Peyer's patch (tissue), 4 donors: ENCODE measurements around the gene TPRN. TPM values are rescaled to one million over a fixed set of nuclear protein-coding genes. Genes with fewer than 3 reads are reported as not detected.
"Not testable (repeated sequence)": the region's sequence is repeated elsewhere in the genome, so short reads cannot be mapped to it uniquely, and the experiment has no call there.

Experiments used
- DNase-seq, 3 donors: peaks; one replicate each; pipeline ENCODE4 v3.0.0-alpha.2; 2017 to 2019
- H3K27ac ChIP-seq, 4 donors: fragments of 200-600 bp; sonication (generic); one replicate each; pipeline ENCODE4 v1.5.1; 2016 to 2019
- H3K27me3 ChIP-seq, 2 donors: fragments of 200-600 bp; sonication (generic); one replicate each; pipeline ENCODE4 v1.5.1; 2019
- H3K36me3 ChIP-seq, 3 donors: fragments of 200-600 bp; sonication (generic); one replicate each; pipeline ENCODE4 v1.5.1; 2016 to 2019
- H3K4me1 ChIP-seq, 4 donors: fragments of 200-600 bp; sonication (generic); one replicate each; pipeline ENCODE4 v1.5.1; 2016 to 2019
- H3K4me3 ChIP-seq, 4 donors: fragments of 200-600 bp; sonication (generic); 1 replicate in 3 of 4; 2 replicates in 1 of 4; pipeline ENCODE4 v1.5.1; 2016 to 2019; ENCODE audit warnings: mild to moderate bottlenecking in 1 of 4
- H3K9me3 ChIP-seq, 4 donors: fragments of 200-600 bp; sonication (generic); one replicate each; pipeline ENCODE4 v1.5.1; 2016 to 2019; ENCODE audit warnings: mild to moderate bottlenecking in 1 of 4
- POLR2A ChIP-seq, 2 donors: fragments of 450-650 bp; IDR thresholded peaks; one replicate each; pipeline ENCODE4 v1.5.1; 2017; ENCODE audit warnings: antibody characterized with exemption in 2 of 2, mild to moderate bottlenecking in 2 of 2, moderate library complexity in 2 of 2
- total RNA-seq, 4 donors: library from RNA; depleted of rRNA; stranded (reverse); fragments of >200 nt; gene quantifications; one replicate each; pipeline ENCODE4 v1.1.0, GENCODE V29; 2016
- TF ChIP-seq, protein P1 (sequence below), 6 experiments: fragments of 450-650 bp in 4 of 6; fragments of 200-600 bp in 2 of 6; sonication (generic) in 1 of 6; IDR thresholded peaks; one replicate each; pipeline ENCODE4 v1.5.1; 2017 to 2019; ENCODE audit warnings: antibody characterized with exemption in 6 of 6, mild to moderate bottlenecking in 3 of 6, moderate library complexity in 1 of 6

TPRN gene
- total RNA-seq, 4 donors from 2014 or later: 28.1 to 167 (median 130) TPM

DNA sequence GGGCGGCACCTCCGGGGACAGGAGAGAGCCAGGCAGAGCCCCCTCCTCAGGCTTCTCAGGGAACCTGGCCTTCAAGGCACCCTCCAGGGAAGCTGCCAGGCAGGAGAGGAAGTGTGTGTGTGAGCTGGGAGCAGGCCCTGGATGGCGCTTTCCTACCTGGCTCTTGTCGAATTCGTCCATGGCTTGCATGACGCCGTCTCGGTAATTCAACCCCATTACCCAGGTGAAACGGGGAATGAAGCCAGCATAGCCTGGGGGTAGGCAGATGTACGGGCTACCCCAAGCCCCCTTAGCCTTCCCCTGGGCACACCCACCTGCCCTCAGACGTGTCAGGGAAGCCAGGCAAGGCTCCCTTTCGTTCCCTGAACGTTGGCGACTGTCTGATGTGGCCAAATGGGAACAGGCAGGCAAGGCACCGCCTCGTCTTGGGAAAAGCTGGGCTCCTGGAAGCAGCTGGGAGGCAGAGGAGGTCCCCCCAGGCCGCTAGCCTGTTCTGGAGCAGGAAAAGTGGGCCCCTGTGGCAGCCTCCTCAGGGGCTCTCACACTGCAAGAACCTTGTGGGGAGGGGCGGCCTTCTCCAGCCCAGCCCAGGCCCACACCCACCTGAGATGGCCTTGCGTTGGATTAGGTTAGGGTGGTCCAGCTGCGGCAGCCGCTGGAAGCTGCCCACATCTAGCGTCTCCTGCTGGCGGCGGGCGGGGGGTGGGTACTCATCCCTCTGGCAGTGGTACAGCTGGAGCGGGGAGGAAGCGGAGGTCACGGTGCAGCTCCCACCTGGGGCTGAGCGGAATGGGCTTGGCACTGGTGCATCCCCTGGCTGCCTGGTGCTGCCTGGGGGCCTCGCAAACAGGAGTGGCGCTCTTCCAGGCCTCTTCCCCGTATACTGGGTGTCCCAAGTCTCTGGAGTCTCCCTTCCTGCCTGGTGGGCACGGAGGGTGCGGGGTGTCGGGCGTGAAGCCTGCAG is 44.2 kb upstream of the TPRN start:
- peaks cover 0 to 19% (median 0%) of the 10 kb centered on the region in 3 donors for H3K36me3 ChIP-seq
- TF ChIP-seq POLR2A (IDR thresholded peaks at IDR 0.05): no peak
- TF ChIP-seq, protein P1, sequence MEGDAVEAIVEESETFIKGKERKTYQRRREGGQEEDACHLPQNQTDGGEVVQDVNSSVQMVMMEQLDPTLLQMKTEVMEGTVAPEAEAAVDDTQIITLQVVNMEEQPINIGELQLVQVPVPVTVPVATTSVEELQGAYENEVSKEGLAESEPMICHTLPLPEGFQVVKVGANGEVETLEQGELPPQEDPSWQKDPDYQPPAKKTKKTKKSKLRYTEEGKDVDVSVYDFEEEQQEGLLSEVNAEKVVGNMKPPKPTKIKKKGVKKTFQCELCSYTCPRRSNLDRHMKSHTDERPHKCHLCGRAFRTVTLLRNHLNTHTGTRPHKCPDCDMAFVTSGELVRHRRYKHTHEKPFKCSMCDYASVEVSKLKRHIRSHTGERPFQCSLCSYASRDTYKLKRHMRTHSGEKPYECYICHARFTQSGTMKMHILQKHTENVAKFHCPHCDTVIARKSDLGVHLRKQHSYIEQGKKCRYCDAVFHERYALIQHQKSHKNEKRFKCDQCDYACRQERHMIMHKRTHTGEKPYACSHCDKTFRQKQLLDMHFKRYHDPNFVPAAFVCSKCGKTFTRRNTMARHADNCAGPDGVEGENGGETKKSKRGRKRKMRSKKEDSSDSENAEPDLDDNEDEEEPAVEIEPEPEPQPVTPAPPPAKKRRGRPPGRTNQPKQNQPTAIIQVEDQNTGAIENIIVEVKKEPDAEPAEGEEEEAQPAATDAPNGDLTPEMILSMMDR (IDR thresholded peaks at IDR 0.05): no peak
- no peaks in the 10 kb centered on the region for H3K9me3 ChIP-seq

DNA sequence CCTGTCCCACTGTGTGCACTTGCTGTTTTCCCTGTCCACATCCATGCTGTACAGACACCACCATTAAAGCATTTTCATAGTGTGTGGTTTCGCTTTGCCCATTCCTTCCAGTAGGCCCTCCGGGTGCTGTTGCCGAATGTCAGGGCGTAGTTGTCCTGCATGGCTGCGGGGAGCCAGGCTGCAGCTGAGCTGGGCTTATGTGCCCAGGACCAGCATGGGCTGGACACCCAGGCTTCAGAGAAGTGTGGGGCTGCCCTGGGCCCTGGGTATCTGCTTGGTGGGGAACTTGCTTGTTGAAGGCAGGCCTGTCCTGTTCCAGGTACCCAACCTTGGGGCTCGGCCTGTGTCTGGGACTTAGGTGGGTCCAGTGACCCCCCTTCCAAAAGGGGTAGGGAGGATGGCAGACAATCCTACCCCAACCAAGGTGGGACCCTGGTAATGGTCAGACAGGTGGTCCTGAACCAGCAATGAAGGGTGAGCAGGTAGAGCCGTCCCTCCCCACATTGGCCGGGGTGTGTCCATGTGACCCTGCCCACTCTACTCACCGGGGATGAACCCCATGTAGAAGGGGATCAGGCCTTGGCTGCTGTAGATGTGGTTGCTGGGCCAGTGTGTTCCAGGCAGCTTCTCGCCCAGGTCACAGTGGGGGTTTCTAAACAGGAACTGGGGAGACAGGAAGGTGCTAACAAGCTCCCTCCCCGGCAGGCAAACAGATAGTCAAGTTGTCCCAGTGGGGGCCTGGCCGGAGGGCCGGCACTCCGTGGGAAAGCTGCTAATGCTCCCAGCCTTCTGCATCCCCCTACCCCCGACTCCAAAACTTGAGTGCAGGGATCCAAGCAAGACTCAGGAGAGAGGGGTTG is 43.3 kb upstream of the TPRN start:
- peak; percentile 9 to 19 for TF ChIP-seq POLR2A (IDR thresholded peaks at IDR 0.05)
- TF ChIP-seq, protein P1 (IDR thresholded peaks at IDR 0.05): no peak
- H3K27ac ChIP-seq: peak overlapping the region in 1 of 4 donors; percentile 30
- peaks cover 0 to 34% (median 0%) of the 10 kb centered on the region in 4 donors for H3K4me1 ChIP-seq
- no peak for DNase-seq
- no peaks in the 10 kb centered on the region for H3K27me3 ChIP-seq
- peaks cover 0 to 19% (median 0%) of the 10 kb centered on the region in 3 donors for H3K36me3 ChIP-seq
- peak overlapping the region in 2 of 4 donors; percentile 70 to 99 for H3K4me3 ChIP-seq
- H3K9me3 ChIP-seq: no peaks in the 10 kb centered on the region

More for the DNA sequence above, 44.2 kb upstream of the TPRN start:
- DNase-seq: no peak
- Histone ChIP-seq H3K27me3 (no peaks in the 10 kb centered on the region), H3K4me1 (peaks cover 0 to 25% (median 0%) of the 10 kb centered on the region in 4 donors), H3K4me3 (no peak overlapping the region), H3K27ac (peak overlapping the region in 1 of 4 donors; percentile 8)

DNA sequence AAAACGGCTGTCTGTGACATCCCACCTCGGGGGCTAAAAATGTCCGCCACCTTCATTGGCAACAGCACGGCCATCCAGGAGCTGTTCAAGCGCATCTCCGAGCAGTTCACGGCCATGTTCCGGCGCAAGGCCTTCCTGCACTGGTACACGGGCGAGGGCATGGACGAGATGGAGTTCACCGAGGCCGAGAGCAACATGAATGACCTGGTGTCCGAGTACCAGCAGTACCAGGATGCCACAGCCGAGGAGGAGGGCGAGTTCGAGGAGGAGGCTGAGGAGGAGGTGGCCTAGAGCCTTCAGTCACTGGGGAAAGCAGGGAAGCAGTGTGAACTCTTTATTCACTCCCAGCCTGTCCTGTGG is 42.7 kb upstream of the TPRN start:
- not testable (repeated sequence) for H3K9me3 ChIP-seq, H3K27me3 ChIP-seq, DNase-seq
- Histone ChIP-seq H3K4me1 (peaks cover 0 to 38% (median 0%) of the 10 kb centered on the region in 4 donors), H3K4me3 (peak overlapping the region in 2 of 4 donors; percentile 70 to 99), H3K27ac (peak overlapping the region in 1 of 4 donors; percentile 30), H3K36me3 (peaks cover 0 to 19% (median 0%) of the 10 kb centered on the region in 3 donors)

DNA sequence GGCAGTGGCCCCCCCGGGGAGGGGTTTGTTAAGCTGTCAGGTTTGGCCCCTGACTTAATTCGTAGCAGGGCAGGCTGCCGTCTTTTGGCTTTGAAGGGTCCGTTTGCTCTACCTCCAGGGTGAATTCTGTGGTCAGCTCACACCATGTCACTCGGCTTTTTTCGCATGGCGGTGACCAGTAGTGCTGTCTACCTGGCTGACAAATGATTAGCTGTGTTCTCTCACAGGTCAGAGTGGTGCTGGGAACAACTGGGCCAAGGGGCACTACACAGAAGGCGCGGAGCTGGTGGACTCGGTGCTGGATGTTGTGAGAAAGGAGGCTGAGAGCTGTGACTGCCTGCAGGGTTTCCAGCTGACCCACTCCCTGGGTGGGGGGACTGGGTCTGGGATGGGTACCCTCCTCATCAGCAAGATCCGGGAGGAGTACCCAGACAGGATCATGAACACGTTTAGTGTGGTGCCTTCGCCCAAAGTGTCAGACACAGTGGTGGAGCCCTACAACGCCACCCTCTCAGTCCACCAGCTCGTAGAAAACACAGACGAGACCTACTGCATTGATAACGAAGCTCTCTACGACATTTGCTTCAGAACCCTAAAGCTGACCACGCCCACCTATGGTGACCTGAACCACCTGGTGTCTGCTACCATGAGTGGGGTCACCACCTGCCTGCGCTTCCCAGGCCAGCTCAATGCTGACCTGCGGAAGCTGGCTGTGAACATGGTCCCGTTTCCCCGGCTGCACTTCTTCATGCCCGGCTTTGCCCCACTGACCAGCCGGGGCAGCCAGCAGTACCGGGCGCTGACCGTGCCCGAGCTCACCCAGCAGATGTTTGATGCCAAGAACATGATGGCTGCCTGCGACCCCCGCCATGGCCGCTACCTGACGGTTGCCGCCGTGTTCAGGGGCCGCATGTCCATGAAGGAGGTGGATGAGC is 42.0 kb upstream of the TPRN start:
- TF ChIP-seq, protein P1 (IDR thresholded peaks at IDR 0.05): no peak
- peak in 1 of 2 donors; percentile 24 for TF ChIP-seq POLR2A (IDR thresholded peaks at IDR 0.05)
- Histone ChIP-seq H3K27me3 (no peaks in the 10 kb centered on the region), H3K36me3 (peaks cover 0 to 19% (median 0%) of the 10 kb centered on the region in 3 donors), H3K4me1 (peaks cover 0 to 45% (median 2%) of the 10 kb centered on the region in 4 donors), H3K27ac (peak overlapping the region in 3 of 4 donors; percentile 93 to 100 (median 95)), H3K9me3 (no peaks in the 10 kb centered on the region), H3K4me3 (peak overlapping the region; percentile 70 to 99 (median 86))
- DNase-seq: no peak

DNA sequence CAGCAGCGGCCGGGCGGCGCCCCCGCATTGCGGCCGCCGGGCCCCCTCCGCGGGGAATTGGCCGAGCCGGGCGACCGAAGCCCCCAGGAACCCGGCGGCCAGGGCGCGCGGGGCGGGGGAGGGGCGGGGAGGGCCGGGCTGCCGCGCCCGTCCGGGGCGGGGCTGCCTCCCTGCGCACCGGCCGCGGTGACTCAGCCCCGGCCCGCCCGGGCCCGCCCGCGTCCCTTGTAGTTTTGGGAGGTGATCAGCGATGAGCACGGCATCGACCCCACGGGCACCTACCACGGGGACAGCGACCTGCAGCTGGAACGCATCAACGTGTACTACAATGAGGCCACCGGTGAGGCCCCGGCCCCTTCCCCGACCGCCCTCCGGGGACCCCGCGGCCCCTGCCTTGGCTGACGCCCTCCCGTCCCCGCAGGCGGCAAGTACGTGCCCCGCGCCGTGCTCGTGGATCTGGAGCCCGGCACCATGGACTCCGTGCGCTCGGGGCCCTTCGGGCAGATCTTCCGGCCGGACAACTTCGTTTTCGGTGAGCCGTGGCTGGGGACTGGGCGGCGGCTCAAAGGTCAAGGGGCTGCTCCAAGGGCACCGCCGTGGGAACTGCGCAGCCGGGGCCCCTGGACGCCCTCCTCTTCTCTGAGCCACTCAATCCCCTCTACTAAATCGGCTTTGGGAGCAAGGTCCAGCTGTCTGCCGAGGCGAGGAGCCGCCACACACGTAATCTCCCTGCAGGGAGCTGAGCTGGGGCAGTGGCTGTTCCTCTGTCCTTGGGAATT is 41.1 kb upstream of the TPRN start:
- DNase-seq: peak; percentile 39 to 86 (median 83)
- peak; percentile 12 to 20 for TF ChIP-seq POLR2A (IDR thresholded peaks at IDR 0.05)
- TF ChIP-seq, protein P1 (IDR thresholded peaks at IDR 0.05): peak in 1 of 6 experiments; percentile 1
- H3K36me3 ChIP-seq: peaks cover 0 to 19% (median 0%) of the 10 kb centered on the region in 3 donors
- H3K27me3 ChIP-seq: no peaks in the 10 kb centered on the region
- peak overlapping the region; percentile 70 to 99 (median 86) for H3K4me3 ChIP-seq
- peaks cover 5 to 54% (median 7%) of the 10 kb centered on the region in 4 donors for H3K4me1 ChIP-seq
- H3K27ac ChIP-seq: peak overlapping the region; percentile 93 to 100 (median 97)
- no peaks in the 10 kb centered on the region for H3K9me3 ChIP-seq
